Measurements from ENCODE around the gene NEK11. TPM values are rescaled to one million over a fixed set of nuclear protein-coding genes. Genes with fewer than 3 reads are reported as not detected.

NEK11 gene
- total and polyA plus RNA-seq, 9 of the 15 experiments (the other 6 are each of a cell fraction or from before 2014, with no cell fraction given): 0.28 to 1.5 (median 0.87) TPM

DNA sequence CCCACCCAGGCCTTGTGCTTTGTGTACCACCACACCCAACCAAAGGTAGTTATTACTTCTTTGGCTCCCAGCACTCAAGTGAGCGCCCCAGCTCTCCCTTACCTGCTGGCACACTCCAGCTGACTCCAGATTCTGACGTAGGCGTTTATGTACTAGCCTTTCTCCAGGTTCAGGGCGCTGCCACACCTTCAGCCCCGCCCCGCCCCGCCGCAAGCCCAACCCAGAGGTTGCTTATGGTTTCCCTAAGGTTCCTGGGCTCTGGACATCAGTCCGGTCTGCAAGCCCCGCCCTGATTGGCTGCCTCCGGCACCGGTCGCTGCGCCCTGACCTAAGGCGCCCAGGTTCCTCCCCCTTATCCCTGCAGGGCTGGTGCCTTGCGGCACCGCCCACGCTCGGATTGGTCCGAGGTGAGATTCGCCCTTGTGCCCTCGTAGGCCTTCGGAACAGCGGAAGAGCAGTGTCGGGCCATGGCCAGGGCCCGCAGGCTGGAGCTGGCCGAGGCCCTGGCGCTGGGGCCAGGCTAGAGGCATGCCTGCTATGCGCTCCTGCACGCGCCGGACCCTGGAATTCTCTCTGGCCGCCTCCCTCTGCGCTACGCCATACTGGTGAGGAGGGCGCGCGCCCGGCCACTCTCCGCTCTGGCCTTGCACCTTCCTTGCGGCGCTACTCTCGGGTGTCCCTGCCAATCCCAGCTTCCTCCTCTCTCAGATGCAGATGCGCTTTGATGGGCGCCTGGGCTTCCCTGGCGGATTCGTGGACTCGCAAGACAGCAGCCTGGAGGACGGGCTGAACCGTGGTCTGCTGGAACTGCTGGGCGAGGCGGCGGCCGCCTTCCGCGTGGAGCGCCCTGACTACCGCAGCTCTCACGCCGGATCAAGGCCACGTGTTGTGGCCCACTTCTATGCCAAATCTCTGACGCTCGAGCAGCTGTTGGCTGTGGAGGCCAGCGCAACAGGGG is 335.1 kb downstream of the NEK11 start (continued):
- TF ChIP-seq RBM25 (IDR thresholded peaks at IDR 0.05; ENCODE audit: low read depth, low read length, severe bottlenecking) (peak; percentile 21), TAF1 (IDR thresholded peaks at IDR 0.05; ENCODE audit: control insufficient read depth, extremely low read depth, insufficient read depth, low read length, severe bottlenecking) (peak; percentile 22), TOE1 (IDR thresholded peaks at IDR 0.05; ENCODE audit: borderline replicate concordance) (no peak), TOE1 (CRISPR knock-in tag; IDR thresholded peaks at IDR 0.05; ENCODE audit: borderline replicate concordance, low read depth) (no peak), CSDE1 (IDR thresholded peaks at IDR 0.05) (no peak), NFYB (IDR thresholded peaks at IDR 0.05; ENCODE audit: extremely low read depth, insufficient read length) (peak; percentile 46), HNRNPLL (IDR thresholded peaks at IDR 0.05; ENCODE audit: low read depth, low read length, poor library complexity, severe bottlenecking) (peak; percentile 20), NRF1 (conservative IDR thresholded peaks at IDR 0.05 in 1 of 2, IDR thresholded peaks at IDR 0.05 in 1 of 2) (peak; percentile 46 to 55; a peak in 3 of 4 replicates), MGA (IDR thresholded peaks at IDR 0.05) (peak; percentile 44), TCF15 (CRISPR knock-in tag; IDR thresholded peaks at IDR 0.05) (no peak)
- TF ChIP-seq, protein P1, sequence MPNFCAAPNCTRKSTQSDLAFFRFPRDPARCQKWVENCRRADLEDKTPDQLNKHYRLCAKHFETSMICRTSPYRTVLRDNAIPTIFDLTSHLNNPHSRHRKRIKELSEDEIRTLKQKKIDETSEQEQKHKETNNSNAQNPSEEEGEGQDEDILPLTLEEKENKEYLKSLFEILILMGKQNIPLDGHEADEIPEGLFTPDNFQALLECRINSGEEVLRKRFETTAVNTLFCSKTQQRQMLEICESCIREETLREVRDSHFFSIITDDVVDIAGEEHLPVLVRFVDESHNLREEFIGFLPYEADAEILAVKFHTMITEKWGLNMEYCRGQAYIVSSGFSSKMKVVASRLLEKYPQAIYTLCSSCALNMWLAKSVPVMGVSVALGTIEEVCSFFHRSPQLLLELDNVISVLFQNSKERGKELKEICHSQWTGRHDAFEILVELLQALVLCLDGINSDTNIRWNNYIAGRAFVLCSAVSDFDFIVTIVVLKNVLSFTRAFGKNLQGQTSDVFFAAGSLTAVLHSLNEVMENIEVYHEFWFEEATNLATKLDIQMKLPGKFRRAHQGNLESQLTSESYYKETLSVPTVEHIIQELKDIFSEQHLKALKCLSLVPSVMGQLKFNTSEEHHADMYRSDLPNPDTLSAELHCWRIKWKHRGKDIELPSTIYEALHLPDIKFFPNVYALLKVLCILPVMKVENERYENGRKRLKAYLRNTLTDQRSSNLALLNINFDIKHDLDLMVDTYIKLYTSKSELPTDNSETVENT (CRISPR knock-in tag; IDR thresholded peaks at IDR 0.05): 0 out of 2 replicates have a peak, but pooled peaks have one; percentile 32
